H54 (cell line): ENCODE data around the gene R3HDM1.
"Not testable (repeated sequence)": the region's sequence is repeated elsewhere in the genome, so short reads cannot be mapped to it uniquely, and the experiment has no call there.

ENCODE experiments used
- DNase-seq: peaks from one replicate; pipeline ENCODE4 v3.0.0; 2011; ENCODE audit warnings: low spot score, mixed read lengths; ENCODE audit not compliant: insufficient read length
- FAIRE-seq: peaks from 3 replicates; lab custom pipeline; 2011; peaks lifted over from hg19 to GRCh38; lab: Jason Lieb, UNC
- POLR2A ChIP-seq: IDR thresholded peaks from 2 replicates; pipeline ENCODE4 v1.6.1; 2011; ENCODE audit warnings: low read depth, mild to moderate bottlenecking, low read length

Gene R3HDM1

GRCh38 chr2:135637456-135638087, 106.3 kb downstream of the R3HDM1 start:
- DNase-seq (no peak), FAIRE-seq (no peak)
- TF ChIP-seq POLR2A = no peak

- DNase-seq = no peak
- TF ChIP-seq POLR2A = no peak
- no peak for FAIRE-seq
These were observed 107.5 kb downstream of the R3HDM1 start for GRCh38 chr2:135638825-135639224.

GRCh38 chr2:135641156-135642068, 110.1 kb downstream of the R3HDM1 start:
- no peak for DNase-seq
- no peak for FAIRE-seq
- no peak for TF ChIP-seq POLR2A

GRCh38 chr2:135647836-135648579, 116.7 kb downstream of the R3HDM1 start:
- DNase-seq (no peak), FAIRE-seq (no peak)
- no peak for TF ChIP-seq POLR2A

GRCh38 chr2:135650721-135651120, 119.4 kb downstream of the R3HDM1 start:
- FAIRE-seq (peak; percentile 81), DNase-seq (no peak)
- TF ChIP-seq POLR2A = no peak

- TF ChIP-seq POLR2A = no peak
- FAIRE-seq (no peak), DNase-seq (no peak)
These were observed 120.4 kb downstream of the R3HDM1 start for GRCh38 chr2:135651717-135652116.

- FAIRE-seq, DNase-seq: not testable (repeated sequence)
These were observed 123.0 kb downstream of the R3HDM1 start for GRCh38 chr2:135654239-135654638.

- no peak for TF ChIP-seq POLR2A
- FAIRE-seq = peak; percentile 58
- DNase-seq = no peak
These were observed 126.7 kb downstream of the R3HDM1 start for GRCh38 chr2:135657806-135658582.

GRCh38 chr2:135662088-135662487, 130.8 kb downstream of the R3HDM1 start:
- TF ChIP-seq POLR2A = no peak
- peak; percentile 68 for FAIRE-seq
- no peak for DNase-seq

- DNase-seq = no peak
- peak; percentile 69 for FAIRE-seq
- no peak for TF ChIP-seq POLR2A
These were observed 131.9 kb downstream of the R3HDM1 start for GRCh38 chr2:135663148-135663700.

- no peak for TF ChIP-seq POLR2A
- no peak for DNase-seq
- peak; percentile 70 for FAIRE-seq
These were observed 133.4 kb downstream of the R3HDM1 start for GRCh38 chr2:135664623-135665068.

GRCh38 chr2:135667045-135667444, 135.8 kb downstream of the R3HDM1 start:
- DNase-seq = no peak

GRCh38 chr2:135674453-135674852, 143.2 kb downstream of the R3HDM1 start:
- no peak for DNase-seq
- TF ChIP-seq POLR2A = no peak
- no peak for FAIRE-seq

More at GRCh38 chr2:135667045-135667444, 135.8 kb downstream of the R3HDM1 start:
- no peak for FAIRE-seq
- TF ChIP-seq POLR2A = no peak
